ENCODE measurements around the gene FAH. TPM values are rescaled to one million over a fixed set of nuclear protein-coding genes. Genes with fewer than 3 reads are reported as not detected.

The FAH gene
- total RNA-seq, 1 donor from 2014 or later, result 8.3 TPM

DNA sequence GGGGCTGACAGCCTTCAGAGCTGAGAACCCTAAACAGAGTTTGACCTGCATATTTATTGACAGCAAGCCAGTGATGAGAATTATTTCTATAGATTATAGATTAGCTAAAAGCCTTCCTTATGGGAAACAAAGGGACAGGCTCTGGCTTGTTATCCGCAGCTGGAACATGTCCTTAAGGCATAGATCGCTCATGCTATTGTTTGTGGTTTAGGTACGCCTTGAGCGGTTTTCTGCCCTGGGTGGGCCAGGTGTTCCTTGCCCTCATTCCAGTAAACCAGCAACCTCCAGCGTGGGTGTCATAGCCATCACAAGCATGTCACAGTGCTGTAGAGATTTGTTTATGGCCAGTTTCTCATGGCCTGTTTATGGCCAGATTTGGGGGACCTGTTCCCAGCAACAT, 10.2 kb upstream of the FAH start:
- no peak overlapping the region for H3K4me3 Mint-ChIP-seq

DNA sequence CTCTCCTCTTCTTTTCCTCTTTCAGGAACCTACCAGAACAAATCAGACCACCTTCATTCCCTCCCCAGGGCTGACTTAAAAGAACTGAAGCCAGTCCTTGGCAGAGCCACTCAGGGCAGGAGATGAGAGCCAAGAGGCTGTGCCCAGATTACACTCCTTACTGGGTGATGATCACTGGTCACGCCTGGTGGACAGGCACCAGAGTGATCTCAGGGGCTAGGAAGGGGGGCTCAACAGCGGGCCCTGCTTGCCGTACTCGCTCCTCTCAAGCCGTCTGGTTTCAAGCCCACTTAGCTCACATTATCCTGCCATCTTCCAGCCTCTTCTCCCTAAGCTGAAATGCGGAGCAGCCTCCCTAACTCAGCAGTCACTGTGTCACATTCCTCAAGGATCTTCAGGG, 1.7 kb upstream of the FAH start:
- H3K27ac ChIP-seq, result no peak overlapping the region
- no peak overlapping the region for H3K4me3 ChIP-seq
- H3K27ac Mint-ChIP-seq, result no peak overlapping the region
- H3K9me3 Mint-ChIP-seq, result no peaks in the 10 kb centered on the region
- H2AFZ ChIP-seq (replicated peaks), result no peak overlapping the region
- H3K4me2 ChIP-seq, result no peak overlapping the region
- DNase-seq (ENCODE audit: low spot score), result peak; percentile 17
- H3K4me1 Mint-ChIP-seq, result peaks cover 33% of the 10 kb centered on the region
- no peaks in the 10 kb centered on the region for H3K9me3 ChIP-seq (ENCODE audit: low read depth)
- peak overlapping the region; percentile 33 for H3K4me3 Mint-ChIP-seq
- H3K36me3 ChIP-seq, result no peaks in the 10 kb centered on the region
- H4K20me1 ChIP-seq (ENCODE audit: low read depth), result no peaks in the 10 kb centered on the region
- TF ChIP-seq EZH2 (IDR thresholded peaks at IDR 0.05) (no peak), EZH2phosphoT487 (IDR thresholded peaks at IDR 0.05) (no peak)
- TF ChIP-seq, protein P1, sequence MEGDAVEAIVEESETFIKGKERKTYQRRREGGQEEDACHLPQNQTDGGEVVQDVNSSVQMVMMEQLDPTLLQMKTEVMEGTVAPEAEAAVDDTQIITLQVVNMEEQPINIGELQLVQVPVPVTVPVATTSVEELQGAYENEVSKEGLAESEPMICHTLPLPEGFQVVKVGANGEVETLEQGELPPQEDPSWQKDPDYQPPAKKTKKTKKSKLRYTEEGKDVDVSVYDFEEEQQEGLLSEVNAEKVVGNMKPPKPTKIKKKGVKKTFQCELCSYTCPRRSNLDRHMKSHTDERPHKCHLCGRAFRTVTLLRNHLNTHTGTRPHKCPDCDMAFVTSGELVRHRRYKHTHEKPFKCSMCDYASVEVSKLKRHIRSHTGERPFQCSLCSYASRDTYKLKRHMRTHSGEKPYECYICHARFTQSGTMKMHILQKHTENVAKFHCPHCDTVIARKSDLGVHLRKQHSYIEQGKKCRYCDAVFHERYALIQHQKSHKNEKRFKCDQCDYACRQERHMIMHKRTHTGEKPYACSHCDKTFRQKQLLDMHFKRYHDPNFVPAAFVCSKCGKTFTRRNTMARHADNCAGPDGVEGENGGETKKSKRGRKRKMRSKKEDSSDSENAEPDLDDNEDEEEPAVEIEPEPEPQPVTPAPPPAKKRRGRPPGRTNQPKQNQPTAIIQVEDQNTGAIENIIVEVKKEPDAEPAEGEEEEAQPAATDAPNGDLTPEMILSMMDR (IDR thresholded peaks at IDR 0.05), result no peak
- H3K4me1 ChIP-seq, result peaks cover 5% of the 10 kb centered on the region
- no peaks in the 10 kb centered on the region for H3K36me3 Mint-ChIP-seq
- H3K27me3 Mint-ChIP-seq (ENCODE audit: insufficient read depth, low read depth), result peaks cover 6% of the 10 kb centered on the region
- H3K27me3 ChIP-seq, result peaks cover 25% of the 10 kb centered on the region
- H3K79me2 ChIP-seq (ENCODE audit: low read depth), result no peaks in the 10 kb centered on the region
- H3F3A ChIP-seq (ENCODE audit: low read depth), result peaks cover 19% of the 10 kb centered on the region
- no peak overlapping the region for H3K9ac ChIP-seq

More for the DNA sequence above, 10.2 kb upstream of the FAH start:
- Mint-ChIP-seq H3K27me3 (ENCODE audit: insufficient read depth, low read depth) (no peaks in the 10 kb centered on the region), H3K9me3 (no peaks in the 10 kb centered on the region), H3K4me1 (no peaks in the 10 kb centered on the region), H3K27ac (no peak overlapping the region), H3K36me3 (peaks cover 2% of the 10 kb centered on the region)
- Histone ChIP-seq H3K9ac (no peak overlapping the region), H4K20me1 (ENCODE audit: low read depth) (no peaks in the 10 kb centered on the region), H3F3A (ENCODE audit: low read depth) (no peaks in the 10 kb centered on the region), H2AFZ (replicated peaks) (no peak overlapping the region), H3K4me1 (no peaks in the 10 kb centered on the region), H3K27me3 (no peaks in the 10 kb centered on the region), H3K9me3 (ENCODE audit: low read depth) (no peaks in the 10 kb centered on the region), H3K4me2 (no peak overlapping the region), H3K79me2 (ENCODE audit: low read depth) (no peaks in the 10 kb centered on the region), H3K27ac (no peak overlapping the region), H3K4me3 (no peak overlapping the region), H3K36me3 (no peaks in the 10 kb centered on the region)
- TF ChIP-seq EZH2 (IDR thresholded peaks at IDR 0.05), result no peak
- no peak for TF ChIP-seq EZH2phosphoT487 (IDR thresholded peaks at IDR 0.05)
- TF ChIP-seq, protein P1 (IDR thresholded peaks at IDR 0.05), result no peak
- no peak for DNase-seq (ENCODE audit: low spot score)

DNA sequence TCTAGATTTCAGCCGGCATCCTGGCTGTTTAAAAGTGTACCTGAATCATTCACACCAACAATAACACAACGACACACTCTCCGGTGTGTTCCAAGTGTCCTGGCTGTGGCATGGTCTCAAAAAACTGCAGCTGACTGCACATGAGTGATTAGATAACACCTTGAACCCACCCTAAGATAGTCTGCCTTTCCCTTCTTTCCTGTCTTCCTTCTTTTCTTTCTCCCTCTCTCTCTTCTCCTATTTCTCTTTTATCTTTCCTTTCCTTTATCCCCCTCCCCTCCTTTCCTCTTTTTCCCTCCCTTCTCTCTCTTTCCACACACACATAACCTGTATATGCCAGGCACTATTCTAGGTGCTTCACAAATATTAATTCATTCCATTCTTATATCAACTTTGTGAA, 1.2 kb upstream of the FAH start:
- peak overlapping the region; percentile 65 for H3K4me2 ChIP-seq
- H3F3A ChIP-seq (ENCODE audit: low read depth), result peaks cover 19% of the 10 kb centered on the region
- no peaks in the 10 kb centered on the region for H3K79me2 ChIP-seq (ENCODE audit: low read depth)
- Mint-ChIP-seq H3K9me3 (no peaks in the 10 kb centered on the region), H3K27ac (no peak overlapping the region), H3K36me3 (no peaks in the 10 kb centered on the region), H3K4me3 (peak overlapping the region; percentile 85), H3K4me1 (peaks cover 33% of the 10 kb centered on the region), H3K27me3 (ENCODE audit: insufficient read depth, low read depth) (peaks cover 8% of the 10 kb centered on the region)
- no peak for DNase-seq (ENCODE audit: low spot score)
- H3K9ac ChIP-seq, result no peak overlapping the region
- TF ChIP-seq EZH2 (IDR thresholded peaks at IDR 0.05), result no peak
- no peak for TF ChIP-seq EZH2phosphoT487 (IDR thresholded peaks at IDR 0.05)
- TF ChIP-seq, protein P1 (IDR thresholded peaks at IDR 0.05), result no peak
- no peaks in the 10 kb centered on the region for H3K9me3 ChIP-seq (ENCODE audit: low read depth)
- no peaks in the 10 kb centered on the region for H3K36me3 ChIP-seq
- H4K20me1 ChIP-seq (ENCODE audit: low read depth), result no peaks in the 10 kb centered on the region
- H3K27me3 ChIP-seq, result peaks cover 25% of the 10 kb centered on the region
- no peak overlapping the region for H3K27ac ChIP-seq
- peak overlapping the region; percentile 38 for H3K4me3 ChIP-seq
- no peak overlapping the region for H2AFZ ChIP-seq (replicated peaks)
- H3K4me1 ChIP-seq, result peaks cover 5% of the 10 kb centered on the region
